HUES64 (cell line): Measurements from ENCODE around the gene ICAM3.

Experiments
- H3K27ac ChIP-seq: 2 replicates; pipeline ENCODE4 v1.7.0; 2013; ENCODE audit warnings: low read depth, low read length, inconsistent platforms
- H3K27me3 ChIP-seq: 2 replicates; pipeline ENCODE4 v1.6.1; 2013; ENCODE audit warnings: mild to moderate bottlenecking, low read length; ENCODE audit not compliant: insufficient read depth
- H3K36me3 ChIP-seq: 2 replicates; pipeline ENCODE4 v1.6.1; 2013; ENCODE audit warnings: mild to moderate bottlenecking, low read length; ENCODE audit not compliant: insufficient read depth
- H3K4me1 ChIP-seq: 2 replicates; pipeline ENCODE4 v1.6.1; 2013; ENCODE audit warnings: mild to moderate bottlenecking, low read length, moderate library complexity; ENCODE audit not compliant: insufficient read depth
- H3K4me3 ChIP-seq: 2 replicates; pipeline ENCODE4 v1.5.1; 2013; ENCODE audit warnings: mild to moderate bottlenecking, low read length, moderate library complexity
- H3K9ac ChIP-seq: 2 replicates; pipeline ENCODE4 v1.6.1; 2013; ENCODE audit warnings: mild to moderate bottlenecking, low read depth, low read length
- H3K9me3 ChIP-seq: 2 replicates; pipeline ENCODE4 v1.6.1; 2013; ENCODE audit warnings: low read depth, low read length; ENCODE audit not compliant: insufficient read depth
- WGBS: fragments of 150-250, 120-280 bp; methylation state at CpG from one replicate; pipeline ENCODE4 v1.1.7; 2013; ENCODE audit warnings: missing lambda C conversion rate; 5-methylcytosine and 5-hydroxymethylcytosine counted together

ICAM3 gene

DNA sequence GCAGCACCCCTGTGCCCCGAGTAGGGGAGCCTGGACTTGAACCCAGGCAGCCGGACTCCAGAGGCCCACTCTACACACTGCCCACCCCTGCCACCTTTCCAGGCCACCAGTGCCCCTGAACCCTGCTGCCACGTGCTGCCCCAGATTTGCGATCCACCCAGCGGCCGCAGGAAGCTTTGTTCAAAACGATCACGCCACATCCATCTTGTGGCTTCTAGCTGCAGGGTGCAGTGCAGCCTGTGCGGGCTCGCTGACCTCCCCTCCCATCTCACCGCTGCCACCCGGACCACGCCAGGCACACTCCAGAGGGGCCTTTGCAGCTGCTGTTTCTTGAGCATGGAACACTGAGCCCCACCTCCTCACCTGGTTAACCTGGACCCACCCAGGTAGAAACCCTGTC, 9.9 kb downstream of the ICAM3 start:
- 94% methylated on average over 13 of the region's 13 CpGs for WGBS
- H3K4me3 ChIP-seq: no peak overlapping the region
- H3K9me3 ChIP-seq: no peaks in the 10 kb centered on the region
- peaks cover 65% of the 10 kb centered on the region for H3K36me3 ChIP-seq
- peaks cover 5% of the 10 kb centered on the region; the same call in 1 of the 2 replicates for H3K27me3 ChIP-seq
- H3K27ac ChIP-seq: no peak overlapping the region
- 0 out of 2 replicates have a peak, but pooled peaks cover 3% of the 10 kb centered on the region for H3K4me1 ChIP-seq
- no peak overlapping the region for H3K9ac ChIP-seq

DNA sequence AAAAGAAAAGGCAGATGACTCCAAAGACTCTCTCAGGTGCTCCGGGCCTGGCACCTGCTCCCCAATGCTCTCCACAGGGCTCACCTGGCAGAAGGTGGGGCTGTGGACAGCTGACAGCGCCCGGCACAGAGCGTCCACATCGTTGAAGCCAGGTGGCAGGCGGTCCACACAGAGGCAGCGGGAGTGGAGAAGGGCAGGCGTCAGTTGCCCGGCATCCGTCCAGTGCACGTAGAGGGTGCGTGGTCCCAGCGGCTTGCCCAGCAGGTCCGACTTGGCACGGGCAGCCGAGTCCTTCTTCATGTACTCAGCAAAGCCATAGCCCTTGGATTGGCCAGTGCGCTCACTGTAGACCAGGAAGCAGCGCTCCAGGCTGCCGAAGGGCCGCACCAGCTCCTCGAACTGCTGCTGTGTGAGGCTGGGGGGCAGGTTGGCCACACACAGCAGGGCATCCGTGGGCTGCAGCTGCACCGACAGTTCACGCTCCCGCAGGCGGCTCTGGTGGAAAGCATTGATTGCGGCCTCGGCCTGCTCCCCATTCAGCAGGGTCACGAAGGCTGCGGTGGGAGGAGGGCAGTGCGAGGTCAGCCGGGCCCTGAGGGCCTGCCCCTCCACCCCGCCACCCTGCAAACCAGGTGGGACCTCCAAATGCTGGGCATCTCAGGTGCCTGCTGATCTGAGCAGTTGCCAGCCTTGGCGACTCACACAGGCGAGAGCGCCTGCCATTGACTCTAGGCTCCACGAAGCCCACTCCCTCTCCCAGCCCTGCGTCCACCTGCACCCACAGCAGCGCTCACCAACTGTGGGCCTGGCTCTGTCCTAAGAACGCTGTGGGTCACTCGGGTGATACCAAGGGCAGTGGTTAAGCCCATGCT, 10.6 kb downstream of the ICAM3 start:
- Histone ChIP-seq H3K4me3 (no peak overlapping the region), H3K4me1 (0 out of 2 replicates have a peak, but pooled peaks cover 3% of the 10 kb centered on the region), H3K9ac (no peak overlapping the region), H3K36me3 (peaks cover 72% of the 10 kb centered on the region), H3K27me3 (no peaks in the 10 kb centered on the region), H3K27ac (no peak overlapping the region), H3K9me3 (no peaks in the 10 kb centered on the region)
- 97% methylated on average over 41 of the region's 41 CpGs for WGBS

GRCh38 chr19:10327793-10328192, 11.6 kb downstream of the ICAM3 start:
- 96% methylated on average over 7 of the region's 7 CpGs for WGBS
- Histone ChIP-seq H3K36me3 (peaks cover 82% of the 10 kb centered on the region), H3K4me3 (no peak overlapping the region), H3K9ac (no peak overlapping the region), H3K27me3 (no peaks in the 10 kb centered on the region), H3K4me1 (0 out of 2 replicates have a peak, but pooled peaks cover 3% of the 10 kb centered on the region), H3K9me3 (no peaks in the 10 kb centered on the region), H3K27ac (no peak overlapping the region)

- Histone ChIP-seq H3K4me1 (no peaks in the 10 kb centered on the region), H3K9me3 (no peaks in the 10 kb centered on the region), H3K27ac (no peak overlapping the region), H3K9ac (no peak overlapping the region), H3K27me3 (no peaks in the 10 kb centered on the region), H3K4me3 (no peak overlapping the region), H3K36me3 (peaks cover 96% of the 10 kb centered on the region)
- WGBS: 96% methylated on average over 8 of the region's 8 CpGs
Observed at GRCh38 chr19:10325732-10326131, 13.7 kb downstream of the ICAM3 start.

- peaks cover 90% of the 10 kb centered on the region for H3K36me3 ChIP-seq
Observed at GRCh38 chr19:10321874-10322835, 17.3 kb downstream of the ICAM3 start.

DNA sequence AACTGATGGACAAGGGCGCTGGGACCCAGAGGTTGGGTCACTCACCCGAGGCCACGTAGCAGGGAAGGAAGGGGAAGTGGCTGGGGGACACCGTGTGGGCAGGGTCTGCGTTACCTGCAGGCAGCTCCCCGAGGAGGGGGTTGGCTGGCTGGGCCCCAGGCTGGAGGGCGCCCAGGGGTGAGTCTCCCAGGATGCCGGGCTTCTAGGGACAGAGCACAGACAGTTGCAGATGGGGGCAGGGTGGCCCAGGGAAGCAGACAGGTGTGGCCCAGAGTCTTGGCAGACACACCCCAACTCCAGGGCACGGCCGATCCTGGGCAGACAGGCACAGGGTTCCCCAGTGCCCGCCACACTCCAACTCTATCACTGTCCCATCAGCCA, 18.0 kb downstream of the ICAM3 start:
- Histone ChIP-seq H3K9ac (no peak overlapping the region), H3K27me3 (no peaks in the 10 kb centered on the region), H3K9me3 (no peaks in the 10 kb centered on the region), H3K36me3 (peaks cover 86% of the 10 kb centered on the region), H3K4me3 (no peak overlapping the region), H3K4me1 (0 out of 2 replicates have a peak, but pooled peaks cover under 1% of the 10 kb centered on the region), H3K27ac (no peak overlapping the region)
- 96% methylated on average over 11 of the region's 11 CpGs for WGBS

More at GRCh38 chr19:10321874-10322835, 17.3 kb downstream of the ICAM3 start:
- Histone ChIP-seq H3K9me3 (no peaks in the 10 kb centered on the region), H3K27me3 (no peaks in the 10 kb centered on the region), H3K27ac (no peak overlapping the region), H3K9ac (no peak overlapping the region), H3K4me3 (no peak overlapping the region), H3K4me1 (no peaks in the 10 kb centered on the region)
- 94% methylated on average over 19 of the region's 19 CpGs for WGBS

GRCh38 chr19:10320602-10321416, 18.6 kb downstream of the ICAM3 start:
- no peak overlapping the region for H3K4me3 ChIP-seq
- H3K9ac ChIP-seq: no peak overlapping the region
- H3K36me3 ChIP-seq: peaks cover 83% of the 10 kb centered on the region
- no peak overlapping the region for H3K27ac ChIP-seq
- no peaks in the 10 kb centered on the region for H3K27me3 ChIP-seq
- peaks cover 6% of the 10 kb centered on the region; the same call in 1 of the 2 replicates for H3K4me1 ChIP-seq
- 94% methylated on average over 31 of the region's 32 CpGs for WGBS
- no peaks in the 10 kb centered on the region for H3K9me3 ChIP-seq

GRCh38 chr19:10318807-10319682, 20.4 kb downstream of the ICAM3 start:
- Histone ChIP-seq H3K27me3 (no peaks in the 10 kb centered on the region), H3K36me3 (peaks cover 65% of the 10 kb centered on the region), H3K27ac (no peak overlapping the region), H3K9ac (no peak overlapping the region), H3K9me3 (no peaks in the 10 kb centered on the region), H3K4me1 (peaks cover 6% of the 10 kb centered on the region; the same call in 1 of the 2 replicates), H3K4me3 (no peak overlapping the region)
- 95% methylated on average over 13 of the region's 13 CpGs for WGBS

GRCh38 chr19:10317857-10318462, 21.5 kb downstream of the ICAM3 start:
- 95% methylated on average over 15 of the region's 15 CpGs for WGBS
- no peaks in the 10 kb centered on the region for H3K27me3 ChIP-seq
- no peak overlapping the region for H3K9ac ChIP-seq
- H3K27ac ChIP-seq: no peak overlapping the region
- no peaks in the 10 kb centered on the region for H3K9me3 ChIP-seq
- peaks cover 6% of the 10 kb centered on the region; the same call in 1 of the 2 replicates for H3K4me1 ChIP-seq
- H3K36me3 ChIP-seq: peaks cover 55% of the 10 kb centered on the region
- H3K4me3 ChIP-seq: no peak overlapping the region
